H1 (cell line): Measurements from ENCODE around the gene OR2AE1.

Source experiments
- BRCA1 ChIP-seq: IDR thresholded peaks from 2 replicates; pipeline ENCODE4 v1.6.1; 2012; ENCODE audit warnings: low read depth, low read length, improper control_type of control experiment
- CBX8 ChIP-seq: fragments of 300-800, 300-1000 bp; sonication (generic); IDR thresholded peaks from 2 replicates; pipeline ENCODE4 v1.7.1; 2016; ENCODE audit warnings: low read depth, low read length, borderline replicate concordance
- CHD2 ChIP-seq: IDR thresholded peaks from 2 replicates; pipeline ENCODE4 v1.6.1; 2012; ENCODE audit warnings: low read length, improper control_type of control experiment
- EP300 ChIP-seq, 2 experiments: IDR thresholded peaks; 1 replicate in 1 of 2; 2 replicates in 1 of 2; pipeline ENCODE4 v1.6.1; 2011 to 2012; ENCODE audit warnings: low read depth in 2 of 2, low read length in 2 of 2, mild to moderate bottlenecking in 2 of 2, borderline replicate concordance in 1 of 2, inconsistent platforms in 1 of 2, moderate library complexity in 1 of 2
- EZH2 ChIP-seq: fragments of 200-600 bp; sonication (generic); IDR thresholded peaks from 2 replicates; pipeline ENCODE4 v1.7.1; 2012; ENCODE audit warnings: low read depth, mild to moderate bottlenecking, moderate library complexity, low read length, inconsistent platforms; ENCODE audit not compliant: severe bottlenecking
- HDAC2 ChIP-seq, 2 experiments: fragments of 300-600 bp in 1 of 2; sonication (generic) in 1 of 2; IDR thresholded peaks; 2 replicates each; pipeline ENCODE4 v1.6.1; 2011 to 2012; ENCODE audit warnings: low read depth in 2 of 2, low read length in 2 of 2, mild to moderate bottlenecking in 2 of 2, moderate library complexity in 2 of 2, borderline replicate concordance in 1 of 2, inconsistent platforms in 1 of 2
- POLR2A ChIP-seq, 2 experiments: IDR thresholded peaks; 1 replicate in 1 of 2; 2 replicates in 1 of 2; pipeline ENCODE4 v1.6.1; 2011; ENCODE audit warnings: low read depth in 2 of 2, low read length in 2 of 2, mild to moderate bottlenecking in 2 of 2; ENCODE audit errors: control extremely low read depth in 1 of 2
- POLR2AphosphoS5 ChIP-seq: IDR thresholded peaks from 2 replicates; pipeline ENCODE4 v1.6.1; 2011; ENCODE audit warnings: low read depth, low read length
- RAD21 ChIP-seq, 2 experiments: IDR thresholded peaks in 1 of 2; conservative IDR thresholded peaks in 1 of 2; 2 replicates each; pipeline ENCODE4 v1.6.1; 2011; ENCODE audit warnings: low read depth in 2 of 2, low read length in 2 of 2, improper control_type of control experiment in 1 of 2, inconsistent platforms in 1 of 2, mild to moderate bottlenecking in 1 of 2, moderate library complexity in 1 of 2
- SIX5 ChIP-seq: IDR thresholded peaks from 2 replicates; pipeline ENCODE4 v1.6.1; 2011; ENCODE audit warnings: mild to moderate bottlenecking, low read depth, low read length
- SUZ12 ChIP-seq: fragments of 200-600 bp; sonication (generic); IDR thresholded peaks from 2 replicates; pipeline ENCODE4 v1.6.1; 2012; ENCODE audit warnings: mild to moderate bottlenecking, inconsistent platforms, low read length, moderate library complexity, mixed read lengths
- TAF1 ChIP-seq: IDR thresholded peaks from 2 replicates; pipeline ENCODE4 v1.6.1; 2011; ENCODE audit warnings: mild to moderate bottlenecking, low read depth, low read length
- TF ChIP-seq, protein P1 (sequence below): IDR thresholded peaks from 2 replicates; pipeline ENCODE4 v1.6.1; 2012; ENCODE audit warnings: low read length, inconsistent platforms
- TF ChIP-seq, protein P2 (sequence below), 3 experiments: IDR thresholded peaks; 1 replicate in 2 of 3; 2 replicates in 1 of 3; pipeline versions ENCODE4 v1.5.1 to v1.6.1; 2011; ENCODE audit warnings: low read length in 3 of 3, mild to moderate bottlenecking in 3 of 3, inconsistent platforms in 2 of 3, low read depth in 1 of 3, moderate library complexity in 1 of 3; ENCODE audit not compliant: insufficient read depth in 1 of 3; ENCODE audit errors: control extremely low read depth in 1 of 3

DNA sequence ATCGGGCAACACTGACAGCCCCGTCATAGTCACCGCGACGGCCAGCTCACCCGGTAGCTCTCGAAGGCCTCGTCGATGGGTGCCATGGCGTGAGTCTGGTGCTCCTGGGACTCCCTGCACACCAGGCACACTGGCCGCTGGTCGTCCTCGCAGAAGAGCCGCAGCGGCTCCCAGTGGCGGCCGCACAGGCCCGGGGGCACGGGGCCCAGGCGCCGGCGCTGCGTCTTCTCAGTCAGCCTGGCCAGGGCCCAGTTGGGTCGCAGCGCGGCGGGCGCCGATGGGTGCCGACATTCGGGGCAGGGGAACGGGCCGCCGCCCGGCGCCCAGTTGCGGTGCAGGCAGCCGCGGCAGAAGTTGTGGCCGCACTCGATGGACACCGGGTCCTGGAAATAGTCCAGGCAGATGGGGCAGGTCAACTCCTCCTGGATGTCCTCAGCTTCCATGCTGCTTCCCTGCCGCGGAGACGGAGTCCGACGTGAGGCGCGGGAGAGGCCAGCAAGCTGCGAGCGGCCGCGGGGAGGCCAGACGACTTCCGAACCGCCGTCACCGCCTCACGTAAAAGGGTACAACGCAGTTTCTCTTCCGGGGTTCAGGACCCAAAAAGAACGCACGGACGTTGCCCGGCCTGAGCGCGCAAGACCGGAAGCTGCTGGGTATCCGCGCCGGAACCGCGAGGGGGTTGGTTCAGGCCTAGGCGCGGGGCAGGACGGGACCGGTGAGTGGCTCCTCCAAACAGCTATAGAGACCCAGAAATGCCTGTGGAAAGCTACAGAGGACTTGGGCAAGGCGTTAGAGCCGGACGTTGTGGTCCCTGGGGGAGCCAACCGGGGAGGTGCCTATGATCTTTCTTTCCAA, 42.4 kb upstream of the OR2AE1 start, which contains the start of gene TRIM4:
- TF ChIP-seq, protein P1, sequence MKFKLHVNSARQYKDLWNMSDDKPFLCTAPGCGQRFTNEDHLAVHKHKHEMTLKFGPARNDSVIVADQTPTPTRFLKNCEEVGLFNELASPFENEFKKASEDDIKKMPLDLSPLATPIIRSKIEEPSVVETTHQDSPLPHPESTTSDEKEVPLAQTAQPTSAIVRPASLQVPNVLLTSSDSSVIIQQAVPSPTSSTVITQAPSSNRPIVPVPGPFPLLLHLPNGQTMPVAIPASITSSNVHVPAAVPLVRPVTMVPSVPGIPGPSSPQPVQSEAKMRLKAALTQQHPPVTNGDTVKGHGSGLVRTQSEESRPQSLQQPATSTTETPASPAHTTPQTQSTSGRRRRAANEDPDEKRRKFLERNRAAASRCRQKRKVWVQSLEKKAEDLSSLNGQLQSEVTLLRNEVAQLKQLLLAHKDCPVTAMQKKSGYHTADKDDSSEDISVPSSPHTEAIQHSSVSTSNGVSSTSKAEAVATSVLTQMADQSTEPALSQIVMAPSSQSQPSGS, result no peak
- TF ChIP-seq POLR2A (IDR thresholded peaks at IDR 0.05; ENCODE audit: control extremely low read depth in 1 of 2, low read depth in 2 of 2, low read length in 2 of 2) (no peak), RAD21 (IDR thresholded peaks at IDR 0.05 in 1 of 2, conservative IDR thresholded peaks at IDR 0.05 in 1 of 2; ENCODE audit: low read depth in 2 of 2, low read length in 2 of 2) (no peak), BRCA1 (no peak), CBX8 (no peak), SIX5 (no peak), EZH2 (no peak), SUZ12 (no peak), TAF1 (no peak), HDAC2 (IDR thresholded peaks at IDR 0.05; ENCODE audit: borderline replicate concordance in 1 of 2, low read depth in 2 of 2, low read length in 2 of 2) (no peak), POLR2AphosphoS5 (no peak), EP300 (IDR thresholded peaks at IDR 0.05; ENCODE audit: borderline replicate concordance in 1 of 2, low read depth in 2 of 2, low read length in 2 of 2) (no peak), CHD2 (no peak)
- TF ChIP-seq, protein P2, sequence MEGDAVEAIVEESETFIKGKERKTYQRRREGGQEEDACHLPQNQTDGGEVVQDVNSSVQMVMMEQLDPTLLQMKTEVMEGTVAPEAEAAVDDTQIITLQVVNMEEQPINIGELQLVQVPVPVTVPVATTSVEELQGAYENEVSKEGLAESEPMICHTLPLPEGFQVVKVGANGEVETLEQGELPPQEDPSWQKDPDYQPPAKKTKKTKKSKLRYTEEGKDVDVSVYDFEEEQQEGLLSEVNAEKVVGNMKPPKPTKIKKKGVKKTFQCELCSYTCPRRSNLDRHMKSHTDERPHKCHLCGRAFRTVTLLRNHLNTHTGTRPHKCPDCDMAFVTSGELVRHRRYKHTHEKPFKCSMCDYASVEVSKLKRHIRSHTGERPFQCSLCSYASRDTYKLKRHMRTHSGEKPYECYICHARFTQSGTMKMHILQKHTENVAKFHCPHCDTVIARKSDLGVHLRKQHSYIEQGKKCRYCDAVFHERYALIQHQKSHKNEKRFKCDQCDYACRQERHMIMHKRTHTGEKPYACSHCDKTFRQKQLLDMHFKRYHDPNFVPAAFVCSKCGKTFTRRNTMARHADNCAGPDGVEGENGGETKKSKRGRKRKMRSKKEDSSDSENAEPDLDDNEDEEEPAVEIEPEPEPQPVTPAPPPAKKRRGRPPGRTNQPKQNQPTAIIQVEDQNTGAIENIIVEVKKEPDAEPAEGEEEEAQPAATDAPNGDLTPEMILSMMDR (IDR thresholded peaks at IDR 0.05; ENCODE audit: control extremely low read depth in 1 of 3, insufficient read depth in 1 of 3, low read depth in 1 of 3, low read length in 3 of 3), result no peak
